Upper lobe of left lung (tissue), 6 donors: ENCODE results near the gene XYLT1. TPM values are rescaled to one million over a fixed set of nuclear protein-coding genes. Genes with fewer than 3 reads are reported as not detected.

ENCODE experiments used
- ATAC-seq, 2 donors: fragments of 200-7000 bp; cut with Tn5 transposase; one replicate each; pipeline ENCODE4 v1.9.1; 2022; ENCODE audit warnings: mild to moderate bottlenecking in 2 of 2, moderate library complexity in 2 of 2; ENCODE audit not compliant: low FRiP score in 2 of 2
- DNase-seq, 2 donors: peaks; one replicate each; pipeline ENCODE4 v3.0.0-alpha.2; 2019 to 2020
- H3K27ac ChIP-seq, 4 donors: fragments of 200-600 bp; sonication (generic); one replicate each; pipeline ENCODE4 v1.5.1; 2016 to 2019
- H3K27me3 ChIP-seq, 4 donors: fragments of 200-600 bp; sonication (generic); one replicate each; pipeline ENCODE4 v1.5.1; 2017 to 2019
- H3K36me3 ChIP-seq, 4 donors: fragments of 200-600 bp; sonication (generic); one replicate each; pipeline ENCODE4 v1.5.1; 2016 to 2019
- H3K4me1 ChIP-seq, 4 donors: fragments of 200-600 bp; sonication (generic); one replicate each; pipeline ENCODE4 v1.5.1; 2018 to 2019
- H3K4me3 ChIP-seq, 4 donors: fragments of 200-600 bp; sonication (generic); one replicate each; pipeline ENCODE4 v1.5.1; 2017 to 2019; ENCODE audit warnings: mild to moderate bottlenecking in 2 of 4, moderate library complexity in 1 of 4
- H3K9me3 ChIP-seq, 4 donors: fragments of 200-600 bp; sonication (generic); one replicate each; pipeline ENCODE4 v1.5.1; 2018 to 2019
- EP300 ChIP-seq, 4 donors: sonication (generic); formaldehyde crosslinking; IDR thresholded peaks; one replicate each; pipeline ENCODE4 v1.5.1; 2017; ENCODE audit warnings: antibody characterized with exemption in 4 of 4, control low read depth in 2 of 4
- POLR2A ChIP-seq, 4 donors: fragments of 450-650 bp; IDR thresholded peaks; one replicate each; pipeline ENCODE4 v1.5.1; 2016 to 2017; ENCODE audit warnings: antibody characterized with exemption in 4 of 4, mild to moderate bottlenecking in 2 of 4
- POLR2AphosphoS5 ChIP-seq, 2 donors: sonication (generic); formaldehyde crosslinking; IDR thresholded peaks; one replicate each; pipeline ENCODE4 v1.5.1; 2017; ENCODE audit warnings: antibody characterized with exemption in 2 of 2
- WGBS, 2 donors: methylation state at CpG; one replicate each; pipeline ENCODE4 v1.1.5; 2017 to 2018; 5-methylcytosine and 5-hydroxymethylcytosine counted together
- total RNA-seq, 6 donors: library from RNA; depleted of rRNA in 4 of 6; stranded (reverse); fragments of >200 nt in 4 of 6; gene quantifications; one replicate each; pipeline versions ENCODE4 v1.1.0 to v1.2.1, GENCODE V29; 2016 to 2021
- TF ChIP-seq, protein P1 (sequence below), 6 experiments: fragments of 450-650 bp in 4 of 6; fragments of 200-600 bp in 2 of 6; sonication (generic) in 2 of 6; IDR thresholded peaks; one replicate each; pipeline ENCODE4 v1.5.1; 2016 to 2019; ENCODE audit warnings: antibody characterized with exemption in 6 of 6
- donor health status: DM: no; HTN: no; CAD: no; lungs with moderate emphysema.
- donor health status: DM: no; HTN: yes; CAD: no; lungs with severe emphysema.

Gene XYLT1
- total RNA-seq, 6 donors from 2014 or later = 3.0 to 26.2 (median 6.8) TPM

DNA sequence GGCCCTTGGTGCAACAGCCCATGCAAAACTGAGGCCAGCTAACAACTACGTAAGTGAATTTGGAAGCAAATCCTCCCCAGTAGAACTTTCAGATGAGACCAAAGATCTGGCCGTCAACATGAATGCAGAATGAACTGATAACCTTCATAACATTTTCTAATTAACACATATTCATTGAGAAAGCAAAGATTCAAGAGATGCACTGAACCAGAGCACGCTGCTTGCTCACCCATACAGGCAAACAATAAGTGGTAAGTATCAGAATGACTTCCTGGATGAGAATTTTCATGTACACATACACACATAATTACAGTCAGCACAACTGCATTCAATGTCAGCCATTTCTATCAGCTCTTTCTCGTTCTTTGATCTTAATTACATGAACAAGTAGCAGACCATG, 30.6 kb downstream of the XYLT1 start:
- H3K36me3 ChIP-seq = no peaks in the 10 kb centered on the region
- H3K9me3 ChIP-seq = no peaks in the 10 kb centered on the region

DNA sequence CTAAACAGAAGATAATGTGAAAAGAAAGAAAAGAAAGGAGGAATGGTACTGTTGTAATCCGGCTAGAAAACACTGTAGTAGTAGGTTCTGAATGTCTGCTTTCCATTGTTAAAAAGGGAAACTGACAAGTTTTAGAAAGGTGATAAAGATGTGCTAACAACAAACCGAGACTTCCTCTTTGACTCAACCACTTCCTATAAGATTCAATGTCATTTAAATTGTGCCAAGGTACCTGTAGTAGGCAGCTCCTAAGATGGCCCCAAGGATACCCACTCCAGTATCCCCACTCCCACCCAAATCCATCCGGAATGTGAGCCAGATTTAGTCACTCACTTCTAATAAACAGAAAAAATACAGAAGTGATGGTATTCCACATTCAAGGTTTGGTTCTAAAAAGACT, 31.2 kb downstream of the XYLT1 start:
- TF ChIP-seq, protein P1, sequence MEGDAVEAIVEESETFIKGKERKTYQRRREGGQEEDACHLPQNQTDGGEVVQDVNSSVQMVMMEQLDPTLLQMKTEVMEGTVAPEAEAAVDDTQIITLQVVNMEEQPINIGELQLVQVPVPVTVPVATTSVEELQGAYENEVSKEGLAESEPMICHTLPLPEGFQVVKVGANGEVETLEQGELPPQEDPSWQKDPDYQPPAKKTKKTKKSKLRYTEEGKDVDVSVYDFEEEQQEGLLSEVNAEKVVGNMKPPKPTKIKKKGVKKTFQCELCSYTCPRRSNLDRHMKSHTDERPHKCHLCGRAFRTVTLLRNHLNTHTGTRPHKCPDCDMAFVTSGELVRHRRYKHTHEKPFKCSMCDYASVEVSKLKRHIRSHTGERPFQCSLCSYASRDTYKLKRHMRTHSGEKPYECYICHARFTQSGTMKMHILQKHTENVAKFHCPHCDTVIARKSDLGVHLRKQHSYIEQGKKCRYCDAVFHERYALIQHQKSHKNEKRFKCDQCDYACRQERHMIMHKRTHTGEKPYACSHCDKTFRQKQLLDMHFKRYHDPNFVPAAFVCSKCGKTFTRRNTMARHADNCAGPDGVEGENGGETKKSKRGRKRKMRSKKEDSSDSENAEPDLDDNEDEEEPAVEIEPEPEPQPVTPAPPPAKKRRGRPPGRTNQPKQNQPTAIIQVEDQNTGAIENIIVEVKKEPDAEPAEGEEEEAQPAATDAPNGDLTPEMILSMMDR (IDR thresholded peaks at IDR 0.05) = no peak
- TF ChIP-seq POLR2AphosphoS5 (IDR thresholded peaks at IDR 0.05) = no peak
- no peak for TF ChIP-seq EP300 (IDR thresholded peaks at IDR 0.05)
- TF ChIP-seq POLR2A (IDR thresholded peaks at IDR 0.05) = no peak
- DNase-seq (no peak), ATAC-seq (no peak)
- peaks cover 0 to 5% (median 0%) of the 10 kb centered on the region in 4 donors for H3K4me1 ChIP-seq
- H3K27ac ChIP-seq = no peak overlapping the region
- H3K36me3 ChIP-seq = no peaks in the 10 kb centered on the region
- H3K4me3 ChIP-seq = no peak overlapping the region
- 70 to 83% methylated on average over 3 of the region's 3 CpGs for WGBS, 2 donors
- H3K27me3 ChIP-seq = no peaks in the 10 kb centered on the region
- H3K9me3 ChIP-seq = no peaks in the 10 kb centered on the region

More for the DNA sequence above, 30.6 kb downstream of the XYLT1 start:
- ATAC-seq (no peak), DNase-seq (no peak)
- H3K27me3 ChIP-seq = no peaks in the 10 kb centered on the region
- no peak for TF ChIP-seq POLR2AphosphoS5 (IDR thresholded peaks at IDR 0.05)
- no peak overlapping the region for H3K4me3 ChIP-seq
- WGBS, 2 donors = 91 to 98% methylated on average over 4 of the region's 4 CpGs
- H3K4me1 ChIP-seq = peaks cover 0 to 5% (median 0%) of the 10 kb centered on the region in 4 donors
- H3K27ac ChIP-seq = no peak overlapping the region

DNA sequence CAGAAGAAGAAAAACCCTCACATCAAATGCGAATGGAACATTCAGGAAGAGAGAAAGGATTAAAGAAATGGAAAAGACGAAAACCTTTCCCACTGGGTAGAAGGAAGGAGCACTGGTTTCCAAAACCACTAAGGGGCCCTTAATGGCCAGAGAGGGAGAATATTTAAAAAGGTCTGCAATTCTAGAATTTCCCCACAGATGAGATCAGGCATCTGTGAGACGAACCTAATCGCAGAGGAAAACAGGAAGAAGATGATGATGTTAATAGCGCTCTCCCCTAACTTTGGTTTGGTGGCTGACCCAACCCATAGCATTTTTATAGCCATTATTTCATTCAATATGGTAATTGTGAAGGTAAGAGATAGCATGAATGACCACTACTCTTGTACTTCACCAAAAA, 32.8 kb downstream of the XYLT1 start:
- WGBS, 2 donors = 76 to 79% methylated on average over 5 of the region's 5 CpGs
- H3K4me1 ChIP-seq = peaks cover 0 to 8% (median 4%) of the 10 kb centered on the region in 4 donors
- no peaks in the 10 kb centered on the region for H3K27me3 ChIP-seq
- no peak for ATAC-seq
- no peaks in the 10 kb centered on the region for H3K9me3 ChIP-seq
- DNase-seq = no peak
- no peak overlapping the region for H3K4me3 ChIP-seq
- H3K27ac ChIP-seq = no peak overlapping the region
- TF ChIP-seq EP300 (IDR thresholded peaks at IDR 0.05) (no peak), POLR2A (IDR thresholded peaks at IDR 0.05) (no peak), POLR2AphosphoS5 (IDR thresholded peaks at IDR 0.05) (no peak)
- TF ChIP-seq, protein P1 (IDR thresholded peaks at IDR 0.05) = no peak
- no peaks in the 10 kb centered on the region for H3K36me3 ChIP-seq

DNA sequence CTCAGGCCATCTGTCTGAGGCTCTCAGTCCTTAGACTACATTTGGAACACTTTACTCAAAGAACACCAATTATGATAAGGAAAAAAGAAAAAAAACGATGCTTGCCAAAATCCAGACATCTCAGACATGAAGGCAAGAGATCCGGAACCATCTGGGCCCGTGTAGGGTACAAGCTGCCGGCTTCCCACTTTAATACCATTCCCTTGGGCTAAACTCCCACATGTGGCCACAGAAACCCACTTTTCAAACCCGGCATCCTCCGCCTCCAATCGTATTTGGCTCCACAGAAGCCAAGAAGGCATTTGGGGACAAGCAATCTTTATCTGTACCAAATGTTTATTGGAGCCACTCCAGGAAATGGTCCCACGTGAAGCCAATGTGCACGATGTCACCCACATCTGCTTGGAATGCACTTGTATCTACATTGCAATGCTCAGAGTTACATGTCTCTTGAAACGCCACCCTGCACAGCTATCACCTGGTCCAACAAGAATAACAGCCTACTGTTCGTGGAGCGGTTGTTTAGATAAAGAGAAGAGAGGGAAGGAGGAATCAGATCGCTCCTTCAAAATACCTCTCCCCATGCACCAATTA, 33.5 kb downstream of the XYLT1 start:
- Histone ChIP-seq H3K27ac (no peak overlapping the region), H3K9me3 (no peaks in the 10 kb centered on the region), H3K27me3 (no peaks in the 10 kb centered on the region), H3K4me1 (peaks cover 0 to 15% (median 5%) of the 10 kb centered on the region in 4 donors), H3K36me3 (no peaks in the 10 kb centered on the region), H3K4me3 (no peak overlapping the region)
- WGBS, 2 donors = 50 to 55% methylated on average over 13 of the region's 13 CpGs
- ATAC-seq (no peak), DNase-seq (no peak)
- TF ChIP-seq EP300 (IDR thresholded peaks at IDR 0.05) (no peak), POLR2AphosphoS5 (IDR thresholded peaks at IDR 0.05) (no peak), POLR2A (IDR thresholded peaks at IDR 0.05) (no peak)
- TF ChIP-seq, protein P1 (IDR thresholded peaks at IDR 0.05) = no peak

DNA sequence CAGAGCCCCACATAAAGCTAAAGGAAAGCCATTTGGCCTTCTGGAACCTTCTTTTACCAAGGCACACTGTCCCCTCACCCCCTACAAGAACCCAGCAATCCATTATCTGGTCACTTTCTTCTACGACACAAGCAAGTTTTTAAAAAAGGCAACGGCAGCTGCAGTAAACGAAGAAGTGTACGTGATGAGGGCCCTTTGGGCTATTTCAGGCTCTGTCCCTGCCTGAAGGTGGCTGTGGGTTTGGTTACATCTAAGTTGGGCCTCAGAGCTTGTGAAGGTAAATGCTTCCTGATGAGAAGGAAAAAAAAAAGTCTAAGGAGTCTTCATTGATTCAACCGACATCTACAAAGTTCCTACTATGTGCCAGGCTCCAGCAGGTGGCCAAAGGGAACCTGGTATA, 35.4 kb downstream of the XYLT1 start:
- no peaks in the 10 kb centered on the region for H3K9me3 ChIP-seq
- no peak for TF ChIP-seq POLR2A (IDR thresholded peaks at IDR 0.05)
- no peak for TF ChIP-seq EP300 (IDR thresholded peaks at IDR 0.05)
- TF ChIP-seq POLR2AphosphoS5 (IDR thresholded peaks at IDR 0.05) = no peak
- TF ChIP-seq, protein P1 (IDR thresholded peaks at IDR 0.05) = no peak
- 96 to 98% methylated on average over 5 of the region's 5 CpGs for WGBS, 2 donors
- H3K4me3 ChIP-seq = no peak overlapping the region
- peaks cover 0 to 16% (median 5%) of the 10 kb centered on the region in 4 donors for H3K4me1 ChIP-seq
- no peaks in the 10 kb centered on the region for H3K36me3 ChIP-seq
- no peaks in the 10 kb centered on the region for H3K27me3 ChIP-seq
- DNase-seq (no peak), ATAC-seq (no peak)
- no peak overlapping the region for H3K27ac ChIP-seq
